Measurements from ENCODE around the gene THOC5.
"Not testable (repeated sequence)": the region's sequence is repeated elsewhere in the genome, so short reads cannot be mapped to it uniquely, and the experiment has no call there.

GRCh38 chr22:29552357-29552756 is 1.2 kb downstream of the THOC5 start:
- TF ChIP-seq CTCF (IDR thresholded peaks at IDR 0.05); POLR2AphosphoS5 (IDR thresholded peaks at IDR 0.05; ENCODE audit: low read depth, low read length): not testable (repeated sequence)
- TF ChIP-seq, protein P1, sequence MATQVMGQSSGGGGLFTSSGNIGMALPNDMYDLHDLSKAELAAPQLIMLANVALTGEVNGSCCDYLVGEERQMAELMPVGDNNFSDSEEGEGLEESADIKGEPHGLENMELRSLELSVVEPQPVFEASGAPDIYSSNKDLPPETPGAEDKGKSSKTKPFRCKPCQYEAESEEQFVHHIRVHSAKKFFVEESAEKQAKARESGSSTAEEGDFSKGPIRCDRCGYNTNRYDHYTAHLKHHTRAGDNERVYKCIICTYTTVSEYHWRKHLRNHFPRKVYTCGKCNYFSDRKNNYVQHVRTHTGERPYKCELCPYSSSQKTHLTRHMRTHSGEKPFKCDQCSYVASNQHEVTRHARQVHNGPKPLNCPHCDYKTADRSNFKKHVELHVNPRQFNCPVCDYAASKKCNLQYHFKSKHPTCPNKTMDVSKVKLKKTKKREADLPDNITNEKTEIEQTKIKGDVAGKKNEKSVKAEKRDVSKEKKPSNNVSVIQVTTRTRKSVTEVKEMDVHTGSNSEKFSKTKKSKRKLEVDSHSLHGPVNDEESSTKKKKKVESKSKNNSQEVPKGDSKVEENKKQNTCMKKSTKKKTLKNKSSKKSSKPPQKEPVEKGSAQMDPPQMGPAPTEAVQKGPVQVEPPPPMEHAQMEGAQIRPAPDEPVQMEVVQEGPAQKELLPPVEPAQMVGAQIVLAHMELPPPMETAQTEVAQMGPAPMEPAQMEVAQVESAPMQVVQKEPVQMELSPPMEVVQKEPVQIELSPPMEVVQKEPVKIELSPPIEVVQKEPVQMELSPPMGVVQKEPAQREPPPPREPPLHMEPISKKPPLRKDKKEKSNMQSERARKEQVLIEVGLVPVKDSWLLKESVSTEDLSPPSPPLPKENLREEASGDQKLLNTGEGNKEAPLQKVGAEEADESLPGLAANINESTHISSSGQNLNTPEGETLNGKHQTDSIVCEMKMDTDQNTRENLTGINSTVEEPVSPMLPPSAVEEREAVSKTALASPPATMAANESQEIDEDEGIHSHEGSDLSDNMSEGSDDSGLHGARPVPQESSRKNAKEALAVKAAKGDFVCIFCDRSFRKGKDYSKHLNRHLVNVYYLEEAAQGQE (IDR thresholded peaks at IDR 0.05; ENCODE audit: insufficient read depth in 1 of 2, low read depth in 2 of 2, low read length in 1 of 2) = not testable (repeated sequence)

Measured in Panc1 (cell line).